Vagina (tissue), 2 donors: ENCODE results near the gene PPFIA4. TPM values are rescaled to one million over a fixed set of nuclear protein-coding genes. Genes with fewer than 3 reads are reported as not detected.

Experiments
- DNase-seq, 2 donors: peaks; one replicate each; pipeline ENCODE4 v3.0.0-alpha.2; 2017; ENCODE audit errors: extremely low spot score in 2 of 2
- H3K27ac ChIP-seq: fragments of 200-600 bp; sonication (generic); one replicate; pipeline ENCODE4 v1.5.1; 2019
- H3K27me3 ChIP-seq: fragments of 200-600 bp; sonication (generic); one replicate; pipeline ENCODE4 v1.5.1; 2019
- H3K36me3 ChIP-seq, 2 donors: fragments of 200-600 bp; sonication (generic); one replicate each; pipeline ENCODE4 v1.5.1; 2017 to 2019
- H3K4me1 ChIP-seq: fragments of 200-600 bp; sonication (generic); one replicate; pipeline ENCODE4 v1.5.1; 2019
- H3K4me3 ChIP-seq, 2 donors: fragments of 200-600 bp; sonication (generic); 1 replicate in 1 of 2; 2 replicates in 1 of 2; pipeline ENCODE4 v1.5.1; 2016 to 2019
- H3K9me3 ChIP-seq: fragments of 200-600 bp; sonication (generic); one replicate; pipeline ENCODE4 v1.5.1; 2019
- CTCF ChIP-seq, 3 experiments: fragments of 450-650 bp in 2 of 3; fragments of 200-600 bp in 1 of 3; sonication (generic) in 1 of 3; IDR thresholded peaks; one replicate each; pipeline ENCODE4 v1.5.1; 2017 to 2019; ENCODE audit warnings: antibody characterized with exemption in 3 of 3, mild to moderate bottlenecking in 2 of 3, moderate library complexity in 2 of 3
- POLR2A ChIP-seq, 2 donors: fragments of 450-650 bp; IDR thresholded peaks; one replicate each; pipeline ENCODE4 v1.6.1; 2017; ENCODE audit warnings: antibody characterized with exemption in 2 of 2, mild to moderate bottlenecking in 2 of 2, moderate library complexity in 2 of 2
- POLR2AphosphoS5 ChIP-seq, 2 donors: sonication (generic); formaldehyde crosslinking; IDR thresholded peaks; one replicate each; pipeline ENCODE4 v1.9.0; 2017; ENCODE audit warnings: antibody characterized with exemption in 2 of 2, mild to moderate bottlenecking in 2 of 2, low read depth in 1 of 2; ENCODE audit not compliant: insufficient read depth in 1 of 2
- intact Hi-C: fragments of 100-400 bp; cut with DNase I; formaldehyde crosslinking; loops from one replicate; pipeline ENCODE4 v1.15.1; 2023
- total RNA-seq: library from RNA; depleted of rRNA; stranded (reverse); fragments of >200 nt; gene quantifications from one replicate; pipeline ENCODE4 v1.2.3, GENCODE V29; 2016

Gene PPFIA4
- total RNA-seq, 1 donor from 2014 or later: 11.5 TPM

DNA sequence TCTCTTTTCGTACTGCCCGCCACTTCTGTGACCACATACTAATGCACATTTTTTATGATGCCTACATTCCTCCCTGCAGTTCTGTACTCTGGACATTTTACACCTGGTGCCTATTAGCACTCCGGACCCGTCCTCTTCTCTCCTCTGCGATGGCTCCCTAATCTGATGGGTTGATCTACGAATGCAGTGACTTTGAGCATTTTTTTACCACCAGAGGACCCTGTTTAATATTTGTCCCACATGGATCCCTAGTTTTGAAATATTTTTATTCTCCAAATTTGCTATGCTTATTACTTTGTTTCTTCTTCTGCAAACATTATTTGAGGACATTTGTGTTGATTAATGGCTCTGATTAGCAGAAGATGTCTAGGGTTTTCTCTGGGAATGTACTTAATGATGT, 5.2 kb downstream of the PPFIA4 start:
- intact Hi-C loops: no loop called here

GRCh38 chr1:203033287-203033686, 7.0 kb downstream of the PPFIA4 start:
- Histone ChIP-seq H3K9me3 (no peaks in the 10 kb centered on the region), H3K4me3 (no peak overlapping the region), H3K36me3 (no peaks in the 10 kb centered on the region), H3K27ac (no peak overlapping the region), H3K27me3 (no peaks in the 10 kb centered on the region), H3K4me1 (peaks cover 21% of the 10 kb centered on the region)
- TF ChIP-seq CTCF (IDR thresholded peaks at IDR 0.05) (no peak), POLR2AphosphoS5 (IDR thresholded peaks at IDR 0.05; ENCODE audit: insufficient read depth in 1 of 2, low read depth in 1 of 2) (no peak), POLR2A (IDR thresholded peaks at IDR 0.05) (no peak)
- no peak for DNase-seq
- intact Hi-C loops: no loop called here

More for the DNA sequence above, 5.2 kb downstream of the PPFIA4 start:
- Histone ChIP-seq H3K27me3 (no peaks in the 10 kb centered on the region), H3K27ac (no peak overlapping the region), H3K4me1 (peaks cover 22% of the 10 kb centered on the region), H3K36me3 (no peaks in the 10 kb centered on the region), H3K9me3 (no peaks in the 10 kb centered on the region), H3K4me3 (no peak overlapping the region)
- no peak for DNase-seq
- no peak for TF ChIP-seq POLR2AphosphoS5 (IDR thresholded peaks at IDR 0.05; ENCODE audit: insufficient read depth in 1 of 2, low read depth in 1 of 2)
- no peak for TF ChIP-seq CTCF (IDR thresholded peaks at IDR 0.05)
- TF ChIP-seq POLR2A (IDR thresholded peaks at IDR 0.05): no peak

DNA sequence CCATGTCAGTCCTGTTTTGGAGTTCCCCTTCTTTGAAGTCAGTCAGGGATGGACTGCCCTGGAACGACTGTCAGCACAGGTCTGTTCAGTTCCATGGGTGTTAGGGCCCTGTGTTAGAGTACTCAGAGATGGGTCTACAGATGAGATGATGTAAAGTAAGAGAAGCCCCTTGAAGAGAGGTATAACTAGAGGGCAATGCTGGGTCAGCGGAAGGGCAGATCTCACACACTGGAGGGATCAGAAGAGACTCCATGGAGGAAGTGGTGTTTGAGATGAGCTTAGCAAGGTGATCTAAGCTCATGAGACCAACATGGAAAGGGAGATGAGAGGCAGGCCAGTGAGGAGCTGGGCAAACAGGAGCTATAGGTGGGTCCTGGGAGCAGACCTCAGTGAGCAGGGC, 7.6 kb downstream of the PPFIA4 start:
- Histone ChIP-seq H3K36me3 (no peaks in the 10 kb centered on the region), H3K9me3 (no peaks in the 10 kb centered on the region), H3K4me1 (peaks cover 19% of the 10 kb centered on the region), H3K4me3 (no peak overlapping the region), H3K27me3 (no peaks in the 10 kb centered on the region), H3K27ac (no peak overlapping the region)
- no peak for TF ChIP-seq POLR2AphosphoS5 (IDR thresholded peaks at IDR 0.05; ENCODE audit: insufficient read depth in 1 of 2, low read depth in 1 of 2)
- no peak for TF ChIP-seq POLR2A (IDR thresholded peaks at IDR 0.05)
- no peak for TF ChIP-seq CTCF (IDR thresholded peaks at IDR 0.05)
- intact Hi-C loops: no loop called here
- DNase-seq: peak in 1 of 2 donors; percentile 87

DNA sequence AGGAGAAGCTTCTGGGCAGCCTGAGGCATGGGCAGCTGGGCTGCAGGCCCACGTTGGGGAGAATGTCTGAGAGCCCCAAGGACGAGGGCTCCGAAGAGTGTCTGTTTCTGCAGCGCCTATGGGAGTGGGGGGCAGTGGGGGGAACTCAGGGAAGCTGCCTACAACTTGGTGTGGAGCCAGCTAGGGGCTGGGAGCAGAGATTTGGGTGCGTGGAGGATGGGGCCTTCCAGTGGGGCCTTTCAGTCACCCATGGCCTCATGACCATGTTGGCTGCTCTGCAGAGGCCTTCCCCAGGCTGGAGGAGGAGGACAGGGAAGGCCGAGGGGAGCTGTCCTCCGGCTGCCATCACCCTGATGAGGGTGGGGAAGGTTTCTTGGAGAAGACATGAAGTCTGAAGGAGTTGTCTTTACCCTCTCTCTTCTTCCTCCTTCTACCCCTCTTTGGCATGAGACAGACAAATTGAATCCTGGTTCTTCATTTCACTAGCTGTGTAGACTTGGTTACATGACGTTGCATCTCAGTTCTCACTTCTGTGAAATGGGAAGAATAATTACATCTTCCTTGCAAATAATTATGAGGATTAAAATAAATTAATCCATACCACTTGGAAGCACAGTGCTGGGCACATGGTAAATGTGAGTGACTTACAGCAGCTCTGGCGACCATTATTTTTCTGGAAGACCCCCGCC, 8.3 kb downstream of the PPFIA4 start:
- Histone ChIP-seq H3K4me1 (peaks cover 12% of the 10 kb centered on the region), H3K9me3 (no peaks in the 10 kb centered on the region), H3K36me3 (no peaks in the 10 kb centered on the region), H3K27me3 (no peaks in the 10 kb centered on the region), H3K4me3 (no peak overlapping the region), H3K27ac (no peak overlapping the region)
- TF ChIP-seq CTCF (IDR thresholded peaks at IDR 0.05): no peak
- TF ChIP-seq POLR2A (IDR thresholded peaks at IDR 0.05): no peak
- no peak for TF ChIP-seq POLR2AphosphoS5 (IDR thresholded peaks at IDR 0.05; ENCODE audit: insufficient read depth in 1 of 2, low read depth in 1 of 2)
- intact Hi-C loops: no loop called here
- peak in 1 of 2 donors; percentile 52 for DNase-seq
